Measurements from ENCODE around the gene CCNB2.
"Not testable (repeated sequence)": the region's sequence is repeated elsewhere in the genome, so short reads cannot be mapped to it uniquely, and the experiment has no call there.

CCNB2 gene
- total RNA-seq, result 4.1 to 36.0 (median 16.4) reads per million in 17 experiments

- peak; percentile 95 to 99 (median 96) for DNase-seq
Measured at GRCh38 chr15:59104912-59105732, at the start of gene CCNB2. TSS of gene CCNB2 (plus strand) at chr15:59105146. CDS start at chr15:59105269, 123 bp downstream.

GRCh38 chr15:59059076-59059597, 45.8 kb upstream of the CCNB2 start:
- DNase-seq, result no peak

GRCh38 chr15:59060348-59060747, 44.6 kb upstream of the CCNB2 start:
- DNase-seq, result no peak

DNA sequence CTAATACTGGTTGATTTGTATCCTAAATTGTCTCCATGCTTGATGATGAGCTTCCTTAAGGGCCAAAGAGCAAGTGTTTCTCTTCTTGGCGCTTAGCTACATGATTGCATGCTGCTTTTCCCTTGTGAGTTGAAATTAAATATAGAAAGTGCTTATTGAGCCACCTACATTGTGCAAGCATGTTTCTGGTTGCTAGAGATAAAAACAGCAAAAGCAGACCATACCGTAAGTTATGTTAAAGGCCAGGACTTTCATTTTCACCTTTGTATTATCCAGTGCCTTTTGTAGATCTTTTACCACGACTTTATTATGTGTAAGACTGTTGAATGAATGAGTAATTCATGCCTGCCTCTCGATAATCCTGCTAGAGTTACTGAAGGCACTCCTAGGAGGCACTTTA, 41.9 kb upstream of the CCNB2 start:
- DNase-seq, result peak; percentile 2 to 54 (median 28)

DNA sequence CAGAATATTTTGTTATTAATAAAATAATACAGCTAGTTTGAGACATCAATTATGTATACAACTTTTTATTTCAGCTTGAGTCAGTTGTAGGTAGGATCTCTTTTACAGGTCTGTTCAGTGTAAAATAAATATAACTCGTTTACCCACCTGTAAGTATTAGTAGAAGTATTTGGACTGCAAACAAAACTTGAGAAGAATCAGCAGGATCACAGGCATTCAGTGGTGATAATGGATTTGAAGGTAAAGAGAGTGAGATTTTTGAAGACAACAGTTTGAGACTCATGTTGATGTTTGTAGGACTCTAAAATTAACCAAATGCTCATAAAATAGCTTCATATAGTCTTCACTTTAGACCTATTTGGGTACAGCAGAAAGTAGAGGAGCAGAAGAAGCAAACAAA, 35.5 kb upstream of the CCNB2 start:
- no peak for DNase-seq

DNA sequence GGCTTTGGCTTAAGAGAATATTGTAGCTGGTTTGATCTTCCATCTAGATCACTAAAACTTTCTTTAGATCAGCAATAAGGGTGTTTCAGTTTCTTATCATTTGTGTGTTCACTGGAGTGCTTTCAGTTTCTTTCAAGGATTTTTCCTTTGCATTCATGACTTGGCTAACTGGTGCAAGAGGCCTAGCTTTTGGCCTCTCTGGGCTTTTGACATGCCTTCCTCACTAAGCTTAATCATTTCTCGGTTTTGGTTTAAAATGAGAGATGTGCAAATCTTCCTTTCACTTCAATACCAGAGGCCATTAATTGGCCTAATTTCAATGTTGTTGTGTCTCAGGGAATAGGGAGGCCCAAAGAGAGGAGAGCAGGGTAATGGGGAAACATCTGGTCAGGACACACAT, 30.3 kb upstream of the CCNB2 start:
- no peak for DNase-seq

GRCh38 chr15:59087731-59088130, 17.2 kb upstream of the CCNB2 start:
- no peak for DNase-seq

GRCh38 chr15:59094077-59094476, 10.9 kb upstream of the CCNB2 start:
- DNase-seq, result no peak

DNA sequence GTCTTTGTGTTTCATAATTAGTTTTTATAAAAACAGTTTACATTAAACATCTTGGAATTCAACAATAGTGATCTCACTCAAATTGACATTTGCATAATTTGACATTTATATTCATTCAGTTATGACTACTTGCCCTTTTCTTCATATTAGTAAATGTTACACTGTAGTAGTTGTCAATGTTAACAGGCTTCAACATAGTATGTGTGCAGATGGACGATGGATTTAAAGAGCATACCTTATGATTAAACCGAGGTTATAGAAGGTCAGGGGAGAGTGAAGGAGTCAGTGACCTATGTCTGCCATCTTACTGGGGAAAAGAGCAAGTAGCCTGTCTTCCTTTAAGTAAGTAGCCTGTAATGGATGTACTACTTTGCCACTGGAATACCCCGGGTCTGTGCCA, 8.5 kb upstream of the CCNB2 start:
- no peak for DNase-seq

DNA sequence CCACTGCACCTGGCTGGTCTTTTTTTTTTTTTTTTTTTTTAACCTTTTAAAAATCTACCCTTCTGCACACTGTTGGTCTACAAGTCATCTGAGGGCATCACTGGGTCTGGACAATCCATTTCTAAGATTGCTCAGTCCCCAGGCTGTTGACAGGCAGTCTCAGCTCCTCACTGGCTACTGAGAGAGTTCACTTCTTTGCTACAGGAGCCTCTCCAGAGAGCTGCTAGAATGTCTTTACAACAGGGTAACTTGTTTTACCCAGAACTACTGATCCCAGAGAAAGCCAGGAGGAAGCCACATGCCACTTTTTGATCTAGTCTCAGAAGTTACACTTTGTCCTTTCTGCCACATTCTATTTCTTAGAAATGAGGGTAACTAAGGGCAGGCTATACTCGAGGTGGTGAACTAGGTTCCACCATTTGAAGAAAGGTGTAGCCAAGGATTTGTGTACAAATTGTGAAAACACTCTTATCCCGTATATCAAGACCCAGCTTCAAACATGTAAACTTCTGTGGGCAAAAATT, 5.7 kb upstream of the CCNB2 start:
- no peak for DNase-seq

- no peak for DNase-seq
Measured at GRCh38 chr15:59104602-59104911, 389 bp upstream of the CCNB2 start.

- DNase-seq, result no peak
Measured at GRCh38 chr15:59105854-59106253, 908 bp downstream of the CCNB2 start.

- DNase-seq, result no peak
Measured at GRCh38 chr15:59111251-59111650, 6.3 kb downstream of the CCNB2 start.

- DNase-seq, result no peak
Measured at GRCh38 chr15:59115047-59115446, 10.1 kb downstream of the CCNB2 start.

DNA sequence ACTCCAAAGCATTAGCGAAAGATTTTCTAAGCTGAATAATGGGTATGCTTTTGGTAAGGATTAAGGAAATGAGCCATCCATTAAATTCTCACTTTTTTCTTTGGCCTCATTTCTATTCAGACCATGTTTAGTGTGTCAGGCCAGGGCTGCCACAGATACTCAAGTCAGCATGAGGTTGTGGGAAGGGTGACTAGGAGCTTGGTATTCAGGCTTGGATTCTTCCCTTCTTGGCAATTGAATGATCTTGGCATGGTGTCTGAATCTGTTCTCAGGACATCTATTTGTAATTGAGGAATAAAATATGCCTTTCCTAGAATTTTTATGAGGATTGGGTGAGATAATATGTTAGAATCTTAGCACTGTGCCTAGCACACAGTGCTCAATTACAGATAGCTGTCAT, 11.2 kb downstream of the CCNB2 start:
- DNase-seq, result no peak

GRCh38 chr15:59116771-59117170, 11.8 kb downstream of the CCNB2 start:
- no peak for DNase-seq

- DNase-seq, result peak in 1 of 4 experiments; percentile 33
Measured at GRCh38 chr15:59119625-59120024, 14.7 kb downstream of the CCNB2 start.

DNA sequence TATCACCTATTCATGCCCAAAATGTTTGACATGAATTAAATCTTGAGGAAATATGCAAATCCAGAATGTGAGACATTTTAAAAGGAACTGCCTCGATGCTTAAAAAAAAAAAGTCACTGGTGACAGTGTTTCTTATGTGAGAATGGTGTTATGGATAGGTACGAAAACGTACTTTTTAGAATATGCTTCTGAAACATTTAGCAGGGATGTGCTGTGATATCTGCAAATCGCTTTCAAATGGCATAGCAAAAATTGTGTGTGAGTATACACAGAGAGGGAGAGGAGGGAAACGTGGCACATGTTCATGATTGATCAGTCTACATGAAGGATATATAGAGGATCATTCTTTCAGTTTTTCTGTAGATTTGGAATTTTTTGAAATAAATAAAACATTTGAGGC, 16.0 kb downstream of the CCNB2 start:
- DNase-seq, result no peak

- no peak for DNase-seq
Measured at GRCh38 chr15:59124261-59124660, 19.3 kb downstream of the CCNB2 start.

- not testable (repeated sequence) for DNase-seq
Measured at GRCh38 chr15:59125683-59126082, 20.7 kb downstream of the CCNB2 start.

DNA sequence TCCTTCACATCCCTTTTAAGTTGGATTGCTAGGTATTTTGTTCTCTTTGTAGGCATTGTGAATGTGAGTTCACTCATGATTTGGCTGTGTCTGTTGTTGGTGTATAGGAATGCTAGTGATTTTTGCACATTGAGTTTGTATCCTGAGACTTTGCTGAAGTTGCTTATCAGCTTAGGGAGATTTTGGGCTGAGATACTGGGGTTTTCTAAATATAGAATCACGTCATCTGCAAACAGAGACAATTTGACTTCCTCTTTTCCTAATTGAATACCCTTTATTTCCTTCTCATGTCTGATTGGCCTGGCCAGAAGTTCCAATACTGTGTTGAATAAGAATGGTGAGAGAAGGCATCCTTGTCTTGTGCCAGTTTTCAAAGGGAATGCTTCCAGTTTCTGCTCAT, 22.3 kb downstream of the CCNB2 start:
- DNase-seq, result peak in 1 of 4 experiments; percentile 29

GRCh38 chr15:59131456-59131855, 26.5 kb downstream of the CCNB2 start:
- DNase-seq, result no peak

GRCh38 chr15:59131969-59132562, 27.1 kb downstream of the CCNB2 start:
- no peak for DNase-seq

GRCh38 chr15:59133929-59134427, 29.0 kb downstream of the CCNB2 start:
- no peak for DNase-seq
